NCI-H345 treated with DMSO at 0.1 percent for 48 hours (cell line): ENCODE data around the gene GPBP1L1.
"Not testable (repeated sequence)": the region's sequence is repeated elsewhere in the genome, so short reads cannot be mapped to it uniquely, and the experiment has no call there.

Experiments used
- DNase-seq: peaks from one replicate; lab custom pipeline; 2025; ENCODE audit not compliant: unreplicated experiment; lab: John Stamatoyannopoulos, UW

GPBP1L1 gene

GRCh38 chr1:45686288-45687013, at the start of gene GPBP1L1:
TSS of gene GPBP1L1 (minus strand) at chr1:45686533. CDS start at chr1:45659087, 27,446 bp downstream.
- DNase-seq: peak; percentile 94

- no peak for DNase-seq
Measured at GRCh38 chr1:45730780-45731319, 44.5 kb upstream of the GPBP1L1 start.

- DNase-seq: no peak
Measured at GRCh38 chr1:45730075-45730779, 43.9 kb upstream of the GPBP1L1 start.

- DNase-seq: not testable (repeated sequence)
Measured at GRCh38 chr1:45726007-45726406, 39.7 kb upstream of the GPBP1L1 start.

GRCh38 chr1:45723248-45723930, 37.1 kb upstream of the GPBP1L1 start:
- no peak for DNase-seq

GRCh38 chr1:45722809-45723208, 36.5 kb upstream of the GPBP1L1 start:
- DNase-seq: no peak

GRCh38 chr1:45721207-45721606, 34.9 kb upstream of the GPBP1L1 start:
- no peak for DNase-seq

- no peak for DNase-seq
Measured at GRCh38 chr1:45718289-45718688, 32.0 kb upstream of the GPBP1L1 start.

GRCh38 chr1:45717386-45717785, 31.1 kb upstream of the GPBP1L1 start:
- not testable (repeated sequence) for DNase-seq

GRCh38 chr1:45716700-45717099, 30.4 kb upstream of the GPBP1L1 start:
- no peak for DNase-seq

- no peak for DNase-seq
Measured at GRCh38 chr1:45713711-45714110, 27.4 kb upstream of the GPBP1L1 start.

- no peak for DNase-seq
Measured at GRCh38 chr1:45704637-45705036, 18.3 kb upstream of the GPBP1L1 start.

GRCh38 chr1:45694823-45695222, 8.5 kb upstream of the GPBP1L1 start:
- no peak for DNase-seq

GRCh38 chr1:45693811-45694210, 7.5 kb upstream of the GPBP1L1 start:
- DNase-seq: not testable (repeated sequence)

GRCh38 chr1:45687754-45688740, 1.7 kb upstream of the GPBP1L1 start, which contains the start of gene TMEM69:
TSS of gene TMEM69 (plus strand) at chr1:45688181. CDS start at chr1:45691069, 2,888 bp downstream.
- DNase-seq: peak; percentile 83

GRCh38 chr1:45687014-45687753, 851 bp upstream of the GPBP1L1 start:
- DNase-seq: peak; percentile 96

- peak; percentile 31 for DNase-seq
Measured at GRCh38 chr1:45686015-45686287, 382 bp downstream of the GPBP1L1 start.

GRCh38 chr1:45685308-45686014, 872 bp downstream of the GPBP1L1 start:
- DNase-seq: no peak

- DNase-seq: no peak
Measured at GRCh38 chr1:45684402-45684801, 1.9 kb downstream of the GPBP1L1 start.
